ENCODE data around the gene LCE1D.

The LCE1D gene

DNA sequence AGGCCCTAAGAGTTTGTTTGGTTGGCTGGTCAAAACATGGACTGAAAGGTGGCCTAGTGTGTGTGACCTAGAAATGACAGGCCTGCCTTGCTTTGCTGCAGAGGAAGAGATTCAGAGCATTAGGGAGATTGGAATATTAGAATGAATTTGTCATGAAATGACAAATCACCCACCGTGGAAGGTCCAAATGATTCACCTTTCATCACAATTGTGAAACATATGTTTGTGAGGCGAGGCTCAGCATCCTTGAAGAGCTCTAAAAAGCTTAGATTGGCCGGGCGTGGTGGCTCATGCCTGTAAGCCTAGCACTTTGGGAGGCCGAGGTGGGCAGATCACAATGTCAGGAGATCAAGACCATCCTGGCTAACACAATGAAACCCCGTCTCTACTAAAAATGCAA is 20.8 kb downstream of the LCE1D start:
- no peak for DNase-seq

DNA sequence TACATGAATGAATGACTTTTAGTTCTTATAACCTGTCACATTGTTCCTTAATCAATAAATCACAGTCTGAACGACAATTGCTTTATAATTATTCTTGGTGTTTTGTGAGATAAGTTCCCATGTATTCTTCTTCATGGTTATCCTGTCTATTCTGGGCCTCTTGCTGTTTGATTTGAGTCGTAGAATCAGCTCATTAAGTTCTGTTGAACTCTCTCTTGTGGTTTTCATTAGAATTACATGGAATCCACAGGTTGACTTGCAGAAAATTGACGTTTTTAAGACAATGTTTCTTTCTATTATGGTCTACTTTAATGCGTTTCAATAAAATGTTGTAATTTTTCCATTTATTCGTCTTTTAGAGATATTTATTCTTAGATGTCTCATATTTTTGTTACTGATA is 26.8 kb downstream of the LCE1D start:
- no peak for DNase-seq

DNA sequence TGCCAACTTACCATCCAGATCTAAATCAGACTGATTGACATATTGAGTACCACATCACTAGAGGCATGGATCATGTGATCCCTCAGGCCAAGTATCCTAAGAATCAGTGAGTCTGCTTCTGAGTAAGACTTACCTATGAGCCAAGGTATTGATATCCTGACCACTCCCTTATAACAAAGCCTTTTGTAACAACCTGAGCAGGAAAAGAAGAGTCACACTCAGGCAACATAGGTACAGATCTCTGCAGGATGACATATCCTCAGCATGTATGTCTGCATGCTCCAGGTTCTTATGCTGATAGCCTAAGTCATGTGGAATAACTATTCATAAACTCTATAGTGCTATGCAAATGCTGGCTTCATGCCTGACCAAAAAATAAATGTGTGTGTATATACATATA is 28.4 kb downstream of the LCE1D start:
- no peak for DNase-seq

DNA sequence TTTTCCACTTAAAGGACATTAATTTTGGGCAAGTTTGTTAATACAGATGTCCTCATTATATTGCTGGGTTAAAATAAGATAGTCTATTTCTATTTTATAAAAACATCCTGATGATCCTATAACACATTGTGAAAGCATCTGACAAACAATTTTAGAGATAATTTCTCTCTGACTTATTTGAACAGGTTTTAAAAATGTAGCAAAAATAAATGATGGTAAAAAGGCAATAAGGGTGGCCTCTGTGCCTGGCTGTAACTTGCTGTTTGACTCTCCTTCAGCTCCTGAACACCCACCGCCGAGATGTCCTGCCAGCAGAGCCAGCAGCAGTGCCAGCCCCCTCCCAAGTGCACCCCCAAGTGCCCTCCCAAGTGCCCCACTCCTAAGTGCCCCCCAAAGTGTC is 30.7 kb downstream of the LCE1D start, which contains the start of gene LCE1A:
TSS of gene LCE1A (plus strand) at position 301 of the 400 bp plus-strand sequence. CDS start at position 301, 0 bp downstream.
- DNase-seq, result no peak

DNA sequence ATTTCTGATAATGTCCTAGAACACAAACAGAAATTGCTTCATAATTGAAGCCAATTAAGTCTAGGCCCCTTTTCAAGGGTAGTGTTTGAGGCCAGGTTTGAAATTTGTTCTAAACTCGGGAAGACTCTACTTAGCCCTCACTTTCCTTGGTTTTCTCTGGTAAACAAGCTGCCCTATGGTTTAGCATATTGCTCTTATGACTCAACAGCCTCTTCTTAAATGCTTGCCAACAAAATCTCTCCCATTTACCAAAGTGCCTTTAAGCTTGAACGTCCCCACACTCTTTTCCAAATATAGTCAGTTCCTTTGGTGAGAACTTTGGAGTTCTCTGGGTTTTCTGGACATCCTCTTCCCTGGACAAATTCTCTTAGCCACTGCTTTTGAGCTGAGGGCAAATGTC is 40.3 kb downstream of the LCE1D start:
- DNase-seq, result no peak

DNA sequence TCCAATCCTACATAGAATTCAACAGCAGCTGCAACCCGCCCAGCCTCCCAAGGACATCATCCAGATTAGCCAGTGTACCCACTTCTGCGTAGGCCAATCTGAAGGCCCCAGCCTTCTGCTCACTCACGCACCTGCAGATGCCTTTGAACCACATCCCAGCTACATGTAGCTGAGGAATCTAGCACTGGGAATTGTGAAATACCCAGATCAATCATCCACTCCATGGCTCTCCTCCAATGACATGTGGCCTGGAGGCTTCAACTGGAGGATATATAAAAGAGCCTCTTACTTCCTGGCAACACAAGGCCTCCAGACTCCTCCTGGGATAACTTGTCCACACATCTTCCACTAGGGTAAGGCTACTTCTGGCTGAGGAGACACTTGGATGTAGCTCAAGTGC is 46.0 kb downstream of the LCE1D start, which contains the start of gene LCE6A:
TSS of gene LCE6A (plus strand) at position 301 of the 400 bp plus-strand sequence. CDS start 665 bp downstream, outside the sequence.
- DNase-seq, result no peak

Measured in NCI-H226 (cell line).